Fibroblast of villous mesenchyme (primary cell): Measurements from ENCODE around the gene COL20A1. TPM values are rescaled to one million over a fixed set of nuclear protein-coding genes. Genes with fewer than 3 reads are reported as not detected.

Experiments
- DNase-seq: peaks from one replicate; pipeline ENCODE4 v3.0.0-alpha.2; 2010; ENCODE audit warnings: low read depth
- H3K4me3 ChIP-seq: 2 replicates; pipeline ENCODE4 v1.5.1; 2011; ENCODE audit warnings: low read depth, mild to moderate bottlenecking, low read length
- CTCF ChIP-seq: IDR thresholded peaks from 2 replicates; pipeline ENCODE4 v1.5.1; 2012; ENCODE audit warnings: low read depth, mild to moderate bottlenecking, low read length; ENCODE audit not compliant: insufficient read depth
- total RNA-seq: library from RNA; depleted of rRNA; stranded (reverse); fragments of >200 nt; gene quantifications from 2 replicates; pipeline ENCODE4 v1.2.3, GENCODE V29; 2012

COL20A1 gene
- total RNA-seq, 1 donor, result under 0.01 TPM

GRCh38 chr20:63356931-63357879 is 64.2 kb downstream of the COL20A1 start:
- H3K4me3 ChIP-seq, result no peak overlapping the region
- no peak for TF ChIP-seq CTCF
- no peak for DNase-seq

- no peak for TF ChIP-seq CTCF
- no peak for DNase-seq
- no peak overlapping the region for H3K4me3 ChIP-seq
Measured at GRCh38 chr20:63357921-63358905, 65.2 kb downstream of the COL20A1 start.

- no peak for DNase-seq
- no peak overlapping the region for H3K4me3 ChIP-seq
- TF ChIP-seq CTCF, result no peak
Measured at GRCh38 chr20:63359164-63359934, 66.4 kb downstream of the COL20A1 start.

GRCh38 chr20:63359937-63360849 is 67.2 kb downstream of the COL20A1 start:
- no peak for TF ChIP-seq CTCF
- no peak overlapping the region for H3K4me3 ChIP-seq
- DNase-seq, result no peak

GRCh38 chr20:63360850-63361518 is 68.0 kb downstream of the COL20A1 start, which contains the start of gene CHRNA4:
TSS of gene CHRNA4 (minus strand) at chr20:63361349. CDS start at chr20:63361165, 184 bp downstream.
- TF ChIP-seq CTCF, result no peak
- no peak within 1 kb of the TSS for H3K4me3 ChIP-seq
- no peak for DNase-seq
